ENCODE measurements around the gene CRIP1. TPM values are rescaled to one million over a fixed set of nuclear protein-coding genes. Genes with fewer than 3 reads are reported as not detected.

The CRIP1 gene
- total RNA-seq, 1 experiment from 2014 or later: 6.9 TPM

- Histone ChIP-seq H2AFZ (ENCODE audit: low read length) (no peak overlapping the region), H2BK5ac (ENCODE audit: insufficient read length, low read length) (no peak overlapping the region), H2AK5ac (ENCODE audit: insufficient read length, low read length) (no peak overlapping the region), H3K79me2 (ENCODE audit: insufficient read depth, low read length) (no peaks in the 10 kb centered on the region), H3K9ac (ENCODE audit: extremely low read depth, insufficient read length, low read length) (no peak overlapping the region), H3K14ac (ENCODE audit: insufficient read depth, low read length) (no peak overlapping the region), H3K9me3 (ENCODE audit: control insufficient read depth, low read depth, low read length) (no peaks in the 10 kb centered on the region), H3K56ac (ENCODE audit: insufficient read length, low read depth, low read length) (no peak overlapping the region), H3K23ac (ENCODE audit: insufficient read length, low read depth, low read length) (no peak overlapping the region), H4K5ac (ENCODE audit: insufficient read length, low read depth, low read length) (no peak overlapping the region), H2BK120ac (ENCODE audit: low read depth, low read length, poor library complexity, severe bottlenecking) (no peak overlapping the region), H2BK15ac (ENCODE audit: low read depth, low read length) (no peak overlapping the region), H2BK12ac (ENCODE audit: insufficient read length, low read depth, low read length) (no peak overlapping the region), H3K4me2 (ENCODE audit: insufficient read depth, insufficient read length, low read length) (no peak overlapping the region), H4K8ac (replicated peaks; ENCODE audit: insufficient read length, low read depth, low read length) (no peak overlapping the region), H3K4me1 (ENCODE audit: insufficient read depth, low read length) (no peaks in the 10 kb centered on the region; the same call in 1 of the 2 replicates), H3K79me1 (ENCODE audit: insufficient read depth, low read depth, low read length, poor library complexity, severe bottlenecking) (no peaks in the 10 kb centered on the region), H3K23me2 (ENCODE audit: insufficient read length, low read depth, low read length, poor library complexity, severe bottlenecking) (no peaks in the 10 kb centered on the region), H3K4ac (ENCODE audit: low read depth, low read length) (no peak overlapping the region), H3K27ac (ENCODE audit: insufficient read length, low read depth, low read length) (no peak overlapping the region), H3K18ac (ENCODE audit: insufficient read length, low read depth, low read length) (no peak overlapping the region), H2BK20ac (ENCODE audit: low read depth, low read length, poor library complexity, severe bottlenecking) (no peak overlapping the region), H4K20me1 (ENCODE audit: control insufficient read depth, insufficient read depth, insufficient read length) (no peaks in the 10 kb centered on the region), H4K91ac (ENCODE audit: insufficient read length, low read depth, low read length) (no peak overlapping the region), H3T11ph (ENCODE audit: low read length) (no peak overlapping the region), H3K27me3 (ENCODE audit: insufficient read depth, low read length) (no peaks in the 10 kb centered on the region)
- DNase-seq: no peak
- H3K4me3 Mint-ChIP-seq: no peak overlapping the region
- H3K9me3 Mint-ChIP-seq: no peaks in the 10 kb centered on the region
- no peak overlapping the region for H3K27ac Mint-ChIP-seq
- peaks cover 2 to 9% of the 10 kb centered on the region in 2 experiments; a peak in 2 of 4 replicates for H3K4me1 Mint-ChIP-seq
- no peaks in the 10 kb centered on the region for H3K27me3 Mint-ChIP-seq (ENCODE audit: low read depth)
- peaks cover 8 to 20% (median 18%) of the 10 kb centered on the region in 3 experiments; a peak in 6 of 7 replicates for H3K36me3 Mint-ChIP-seq (ENCODE audit: insufficient read depth in 1 of 3, low read depth in 3 of 3)
- no CpG with 5 or more reads among the region's 22 CpGs for WGBS (ENCODE audit: extremely low coverage, insufficient read length, low lambda C conversion rate)
- no peak for TF ChIP-seq CTCF (conservative IDR thresholded peaks at IDR 0.05)
These were observed 18.7 kb upstream of the CRIP1 start for GRCh38 chr14:105467942-105468471.
